Measurements from ENCODE around the gene PRRT2. TPM values are rescaled to one million over a fixed set of nuclear protein-coding genes. Genes with fewer than 3 reads are reported as not detected.

Gene PRRT2
- under 0.01 and 0.09 TPM in 2 replicates for total RNA-seq

GRCh38 chr16:29811896-29812665 is at the start of gene PRRT2:
TSS of gene PRRT2 (plus strand) at chr16:29812193. CDS start at chr16:29813055, 862 bp downstream.

GRCh38 chr16:29777576-29778350 is 34.2 kb upstream of the PRRT2 start, which contains the start of gene ZG16:
TSS of gene ZG16 (plus strand) at chr16:29778256. CDS start at chr16:29779267, 1,011 bp downstream.

GRCh38 chr16:29790183-29790948 is 21.6 kb upstream of the PRRT2 start, which contains the start of gene KIF22:
TSS of gene KIF22 (plus strand) at chr16:29790751. CDS start at chr16:29790760, 9 bp downstream.

GRCh38 chr16:29806099-29806579 is 5.9 kb upstream of the PRRT2 start, which contains the start of gene MAZ:
TSS of gene MAZ (plus strand) at chr16:29806529. CDS start at chr16:29806702, 173 bp downstream.

GRCh38 chr16:29815793-29816693 is 4.0 kb downstream of the PRRT2 start, which contains the start of gene PAGR1:
TSS of gene PAGR1 (plus strand) at chr16:29816152. CDS start at chr16:29816526, 374 bp downstream.

GRCh38 chr16:29820271-29820701 is 8.3 kb downstream of the PRRT2 start, which contains the start of gene MVP:
TSS of gene MVP (plus strand) at chr16:29820462. CDS start at chr16:29830550, 10,088 bp downstream.

GRCh38 chr16:29862884-29863668 is 51.1 kb downstream of the PRRT2 start, which contains the start of gene CDIPT:
TSS of gene CDIPT (minus strand) at chr16:29863226. CDS start at chr16:29862857, 369 bp downstream.

Other genes with a start within 250 kb of the PRRT2 start
- gene SPN, start 148.9 kb upstream of the PRRT2 start, total RNA-seq = not detected in 2 replicates
- gene QPRT, start 133.0 kb upstream of the PRRT2 start, total RNA-seq = 0.65 TPM in 1 of 2 replicates, not detected in the other
- not detected in 2 replicates for gene C16orf54, start 66.2 kb upstream of the PRRT2 start, total RNA-seq
- gene ZG16, start 33.9 kb upstream of the PRRT2 start, total RNA-seq = not detected in 2 replicates
- 15.1 TPM in 2 replicates for gene KIF22, start 21.4 kb upstream of the PRRT2 start, total RNA-seq
- 102 and 129 TPM in 2 replicates for gene MAZ, start 5.7 kb upstream of the PRRT2 start, total RNA-seq
- gene PAGR1, start 4.0 kb downstream of the PRRT2 start, total RNA-seq = 14.0 and 15.6 TPM in 2 replicates
- gene MVP, start 8.3 kb downstream of the PRRT2 start, total RNA-seq = 106 and 116 TPM in 2 replicates
- 68.7 and 73.8 TPM in 2 replicates for gene CDIPT, start 51.0 kb downstream of the PRRT2 start, total RNA-seq
- 0.26 and 0.98 TPM in 2 replicates for gene SEZ6L2, start 87.4 kb downstream of the PRRT2 start, total RNA-seq
- gene ASPHD1, start 88.3 kb downstream of the PRRT2 start, total RNA-seq = 0.17 and 0.33 TPM in 2 replicates
- gene KCTD13, start 114.0 kb downstream of the PRRT2 start, total RNA-seq = 2.6 and 3.2 TPM in 2 replicates
- gene TMEM219, start 149.9 kb downstream of the PRRT2 start, total RNA-seq = 54.8 and 69.0 TPM in 2 replicates
- gene TAOK2, start 161.7 kb downstream of the PRRT2 start, total RNA-seq = 77.8 and 79.8 TPM in 2 replicates
- 3.6 and 5.5 TPM in 2 replicates for gene HIRIP3, start 183.4 kb downstream of the PRRT2 start, total RNA-seq
- 16.6 and 17.7 TPM in 2 replicates for gene INO80E, start 184.0 kb downstream of the PRRT2 start, total RNA-seq
- 0.09 and 0.33 TPM in 2 replicates for gene DOC2A, start 198.8 kb downstream of the PRRT2 start, total RNA-seq
- not detected in 2 replicates for gene C16orf92, start 211.0 kb downstream of the PRRT2 start, total RNA-seq
- not detected in 2 replicates for gene TLCD3B, start 219.1 kb downstream of the PRRT2 start, total RNA-seq